GM12864 (cell line): ENCODE results near the gene PGBD1.
"Not testable (repeated sequence)": the region's sequence is repeated elsewhere in the genome, so short reads cannot be mapped to it uniquely, and the experiment has no call there.

Source experiments
- DNase-seq: peaks from one replicate; pipeline ENCODE4 v3.0.0-alpha.2; 2011; ENCODE audit warnings: low read depth
- H3K4me3 ChIP-seq: 2 replicates; pipeline ENCODE4 v1.5.1; 2011; ENCODE audit warnings: mild to moderate bottlenecking, low read depth, low read length, control low read depth
- CTCF ChIP-seq: IDR thresholded peaks from 2 replicates; pipeline ENCODE4 v1.5.1; 2011; ENCODE audit warnings: low read depth, mild to moderate bottlenecking, moderate library complexity, low read length, control low read depth, inconsistent platforms; ENCODE audit errors: missing control alignments

Gene PGBD1

GRCh38 chr6:28295326-28295725 is 14.0 kb downstream of the PGBD1 start:
- no peak for TF ChIP-seq CTCF
- no peak for DNase-seq
- H3K4me3 ChIP-seq: no peak overlapping the region

GRCh38 chr6:28296520-28297060 is 15.2 kb downstream of the PGBD1 start:
- no peak for TF ChIP-seq CTCF
- DNase-seq: no peak
- no peak overlapping the region for H3K4me3 ChIP-seq

- no peak overlapping the region for H3K4me3 ChIP-seq
- TF ChIP-seq CTCF: no peak
- DNase-seq: peak; percentile 2
These were observed 22.2 kb downstream of the PGBD1 start for GRCh38 chr6:28303570-28303969.

- DNase-seq: not testable (repeated sequence)
These were observed 25.0 kb downstream of the PGBD1 start for GRCh38 chr6:28306363-28306762.

GRCh38 chr6:28311139-28311823 is 29.9 kb downstream of the PGBD1 start:
- no peak for DNase-seq

More at GRCh38 chr6:28306363-28306762, 25.0 kb downstream of the PGBD1 start:
- H3K4me3 ChIP-seq: not testable (repeated sequence)

GRCh38 chr6:28312939-28313338 is 31.6 kb downstream of the PGBD1 start:
- DNase-seq: no peak
- no peak for TF ChIP-seq CTCF
- no peak overlapping the region for H3K4me3 ChIP-seq

More at GRCh38 chr6:28311139-28311823, 29.9 kb downstream of the PGBD1 start:
- TF ChIP-seq CTCF: no peak
- no peak overlapping the region for H3K4me3 ChIP-seq

GRCh38 chr6:28315628-28316027 is 34.3 kb downstream of the PGBD1 start:
- no peak for TF ChIP-seq CTCF
- H3K4me3 ChIP-seq: no peak overlapping the region
- no peak for DNase-seq

- not testable (repeated sequence) for DNase-seq, H3K4me3 ChIP-seq
These were observed 36.5 kb downstream of the PGBD1 start for GRCh38 chr6:28317866-28318265.
